Osteoblast (primary cell): Measurements from ENCODE around the gene REEP3. TPM values are rescaled to one million over a fixed set of nuclear protein-coding genes. Genes with fewer than 3 reads are reported as not detected.

Source experiments
- DNase-seq: peaks from one replicate; pipeline ENCODE4 v3.0.0; 2011; ENCODE audit warnings: low spot score, mixed read lengths; ENCODE audit not compliant: insufficient read length; ENCODE audit errors: missing footprints
- H2AFZ ChIP-seq: 2 replicates; pipeline ENCODE4 v1.6.0; 2011; ENCODE audit warnings: mild to moderate bottlenecking, low read length
- H3K27ac ChIP-seq: 2 replicates; pipeline ENCODE4 v1.5.1; 2011; ENCODE audit warnings: mild to moderate bottlenecking, low read depth, low read length, moderate library complexity
- H3K27me3 ChIP-seq: 2 replicates; pipeline ENCODE4 v1.6.0; 2012; ENCODE audit warnings: mild to moderate bottlenecking, control low read depth, inconsistent platforms, low read length, moderate library complexity; ENCODE audit not compliant: insufficient read depth
- H3K36me3 ChIP-seq: 2 replicates; pipeline ENCODE4 v1.5.1; 2011; ENCODE audit warnings: mild to moderate bottlenecking, low read length, control low read depth, moderate library complexity; ENCODE audit not compliant: insufficient read depth
- H3K4me1 ChIP-seq: 2 replicates; pipeline ENCODE4 v1.5.1; 2011; ENCODE audit warnings: mild to moderate bottlenecking, low read length, control low read depth, moderate library complexity; ENCODE audit not compliant: insufficient read depth
- H3K4me2 ChIP-seq: 2 replicates; pipeline ENCODE4 v1.6.0; 2011; ENCODE audit warnings: mild to moderate bottlenecking, low read length; ENCODE audit not compliant: insufficient read depth
- H3K4me3 ChIP-seq: fragments of 200-600 bp; sonication (generic); 3 replicates; pipeline ENCODE4 v1.5.1; 2012; ENCODE audit warnings: mild to moderate bottlenecking, low read length, inconsistent platforms; ENCODE audit not compliant: insufficient read depth
- H3K79me2 ChIP-seq: 2 replicates; pipeline ENCODE4 v1.6.0; 2012; ENCODE audit warnings: mild to moderate bottlenecking, low read length, control low read depth, inconsistent platforms; ENCODE audit not compliant: insufficient read depth
- H3K9me3 ChIP-seq: 2 replicates; pipeline ENCODE4 v1.5.1; 2011; ENCODE audit warnings: low read depth, low read length, control low read depth
- H4K20me1 ChIP-seq: 2 replicates; pipeline ENCODE4 v1.6.0; 2012; ENCODE audit warnings: mild to moderate bottlenecking, low read length, control low read depth; ENCODE audit not compliant: insufficient read depth
- total RNA-seq: library from RNA; depleted of rRNA; stranded (reverse); fragments of >200 nt; gene quantifications from 2 replicates; pipeline ENCODE4 v1.2.3, GENCODE V29; 2012
- TF ChIP-seq, protein P1 (sequence below): IDR thresholded peaks from 2 replicates; pipeline ENCODE4 v1.5.1; 2011; ENCODE audit warnings: mild to moderate bottlenecking, low read depth, low read length, moderate library complexity; ENCODE audit errors: extremely low read depth

The REEP3 gene
- total RNA-seq, 1 donor: 71.3 TPM

DNA sequence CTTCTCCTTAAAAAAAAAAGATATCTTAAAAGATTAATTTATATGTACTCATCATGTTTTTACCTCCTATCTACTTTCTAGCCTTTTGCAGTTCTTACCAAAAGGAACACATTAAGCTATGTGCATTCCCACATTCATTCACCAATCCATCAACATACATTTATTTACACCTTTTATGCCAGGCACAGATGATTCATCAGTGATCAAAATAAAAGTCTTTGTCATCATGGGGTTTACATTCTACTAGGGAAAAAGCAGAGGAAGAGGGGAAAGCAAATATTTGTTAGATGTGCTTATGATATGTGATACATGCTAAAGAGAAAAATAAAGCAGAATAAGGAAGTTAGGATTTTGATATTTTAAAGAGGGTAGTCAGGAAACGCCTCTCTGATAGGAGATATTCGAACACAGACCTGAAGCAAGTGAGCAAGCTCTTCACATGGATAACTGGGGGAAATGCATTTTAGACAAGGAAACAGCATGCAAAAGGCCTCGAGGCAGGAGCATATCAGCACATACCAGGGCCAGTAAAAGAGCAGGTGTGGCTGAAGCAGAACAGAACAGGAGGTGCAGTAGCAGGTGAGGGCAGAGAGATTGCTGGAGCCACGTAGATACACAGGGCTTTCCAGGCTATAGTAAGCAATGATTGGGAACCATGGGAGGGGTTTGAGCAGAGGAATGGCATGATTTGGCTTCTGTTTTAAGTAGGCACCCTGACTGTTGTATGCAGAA, 67.4 kb downstream of the REEP3 start:
- no peak overlapping the region for H2AFZ ChIP-seq
- no peaks in the 10 kb centered on the region for H3K27me3 ChIP-seq
- H3K4me3 ChIP-seq: no peak overlapping the region
- H3K36me3 ChIP-seq: no peaks in the 10 kb centered on the region
- peaks cover 50% of the 10 kb centered on the region for H3K79me2 ChIP-seq
- H3K27ac ChIP-seq: no peak overlapping the region
- peak; percentile 55 for DNase-seq
- no peaks in the 10 kb centered on the region for H3K9me3 ChIP-seq
- TF ChIP-seq, protein P1, sequence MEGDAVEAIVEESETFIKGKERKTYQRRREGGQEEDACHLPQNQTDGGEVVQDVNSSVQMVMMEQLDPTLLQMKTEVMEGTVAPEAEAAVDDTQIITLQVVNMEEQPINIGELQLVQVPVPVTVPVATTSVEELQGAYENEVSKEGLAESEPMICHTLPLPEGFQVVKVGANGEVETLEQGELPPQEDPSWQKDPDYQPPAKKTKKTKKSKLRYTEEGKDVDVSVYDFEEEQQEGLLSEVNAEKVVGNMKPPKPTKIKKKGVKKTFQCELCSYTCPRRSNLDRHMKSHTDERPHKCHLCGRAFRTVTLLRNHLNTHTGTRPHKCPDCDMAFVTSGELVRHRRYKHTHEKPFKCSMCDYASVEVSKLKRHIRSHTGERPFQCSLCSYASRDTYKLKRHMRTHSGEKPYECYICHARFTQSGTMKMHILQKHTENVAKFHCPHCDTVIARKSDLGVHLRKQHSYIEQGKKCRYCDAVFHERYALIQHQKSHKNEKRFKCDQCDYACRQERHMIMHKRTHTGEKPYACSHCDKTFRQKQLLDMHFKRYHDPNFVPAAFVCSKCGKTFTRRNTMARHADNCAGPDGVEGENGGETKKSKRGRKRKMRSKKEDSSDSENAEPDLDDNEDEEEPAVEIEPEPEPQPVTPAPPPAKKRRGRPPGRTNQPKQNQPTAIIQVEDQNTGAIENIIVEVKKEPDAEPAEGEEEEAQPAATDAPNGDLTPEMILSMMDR: no peak
- H4K20me1 ChIP-seq: peaks cover 4% of the 10 kb centered on the region
- no peak overlapping the region for H3K4me2 ChIP-seq
- H3K4me1 ChIP-seq: peaks cover 3% of the 10 kb centered on the region

- peaks cover under 1% of the 10 kb centered on the region for H3K36me3 ChIP-seq
- peaks cover 4% of the 10 kb centered on the region for H3K4me1 ChIP-seq
- peaks cover 6% of the 10 kb centered on the region for H4K20me1 ChIP-seq
- H3K9me3 ChIP-seq: no peaks in the 10 kb centered on the region
- no peak overlapping the region for H2AFZ ChIP-seq
- no peak overlapping the region for H3K27ac ChIP-seq
- peaks cover 43% of the 10 kb centered on the region for H3K79me2 ChIP-seq
- TF ChIP-seq, protein P1: no peak
- DNase-seq: no peak
- no peaks in the 10 kb centered on the region for H3K27me3 ChIP-seq
- H3K4me3 ChIP-seq: no peak overlapping the region
- no peak overlapping the region for H3K4me2 ChIP-seq
Measured at GRCh38 chr10:63591600-63592379, 70.6 kb downstream of the REEP3 start.

DNA sequence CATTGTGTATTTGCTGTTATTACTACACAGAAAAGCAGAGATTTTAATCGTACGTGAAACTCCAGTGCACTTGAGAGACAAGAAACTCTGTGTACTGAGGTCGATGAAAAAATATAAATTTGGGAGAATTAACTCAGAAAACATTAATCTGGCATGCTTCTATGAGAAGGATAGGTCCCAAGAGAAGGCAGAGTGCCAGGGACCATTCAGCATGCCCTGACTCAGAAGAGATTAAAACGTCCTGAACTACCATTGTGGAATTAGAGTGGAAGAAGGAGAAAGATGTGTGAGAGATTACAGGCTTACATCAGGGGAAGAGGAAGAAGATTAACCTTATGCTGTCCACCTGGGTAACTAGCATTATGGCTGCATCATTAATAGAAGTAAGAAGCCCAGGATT, 72.4 kb downstream of the REEP3 start:
- Histone ChIP-seq H3K4me3 (no peak overlapping the region), H3K79me2 (peaks cover 32% of the 10 kb centered on the region), H3K4me1 (peaks cover 4% of the 10 kb centered on the region), H2AFZ (no peak overlapping the region), H3K27me3 (no peaks in the 10 kb centered on the region), H4K20me1 (peaks cover 6% of the 10 kb centered on the region), H3K4me2 (no peak overlapping the region), H3K27ac (no peak overlapping the region), H3K9me3 (no peaks in the 10 kb centered on the region), H3K36me3 (peaks cover 7% of the 10 kb centered on the region)
- DNase-seq: peak; percentile 56
- TF ChIP-seq, protein P1: no peak

- H3K4me1 ChIP-seq: peaks cover 4% of the 10 kb centered on the region
- peaks cover 21% of the 10 kb centered on the region for H3K79me2 ChIP-seq
- TF ChIP-seq, protein P1: no peak
- H3K4me2 ChIP-seq: no peak overlapping the region
- no peaks in the 10 kb centered on the region for H3K27me3 ChIP-seq
- peaks cover 7% of the 10 kb centered on the region for H3K36me3 ChIP-seq
- no peak overlapping the region for H2AFZ ChIP-seq
- H4K20me1 ChIP-seq: peaks cover 6% of the 10 kb centered on the region
- H3K9me3 ChIP-seq: no peaks in the 10 kb centered on the region
- H3K27ac ChIP-seq: no peak overlapping the region
- H3K4me3 ChIP-seq: no peak overlapping the region
- DNase-seq: no peak
Measured at GRCh38 chr10:63595072-63595471, 73.9 kb downstream of the REEP3 start.
